Measurements from ENCODE around the gene ANTXR2.

The ANTXR2 gene

DNA sequence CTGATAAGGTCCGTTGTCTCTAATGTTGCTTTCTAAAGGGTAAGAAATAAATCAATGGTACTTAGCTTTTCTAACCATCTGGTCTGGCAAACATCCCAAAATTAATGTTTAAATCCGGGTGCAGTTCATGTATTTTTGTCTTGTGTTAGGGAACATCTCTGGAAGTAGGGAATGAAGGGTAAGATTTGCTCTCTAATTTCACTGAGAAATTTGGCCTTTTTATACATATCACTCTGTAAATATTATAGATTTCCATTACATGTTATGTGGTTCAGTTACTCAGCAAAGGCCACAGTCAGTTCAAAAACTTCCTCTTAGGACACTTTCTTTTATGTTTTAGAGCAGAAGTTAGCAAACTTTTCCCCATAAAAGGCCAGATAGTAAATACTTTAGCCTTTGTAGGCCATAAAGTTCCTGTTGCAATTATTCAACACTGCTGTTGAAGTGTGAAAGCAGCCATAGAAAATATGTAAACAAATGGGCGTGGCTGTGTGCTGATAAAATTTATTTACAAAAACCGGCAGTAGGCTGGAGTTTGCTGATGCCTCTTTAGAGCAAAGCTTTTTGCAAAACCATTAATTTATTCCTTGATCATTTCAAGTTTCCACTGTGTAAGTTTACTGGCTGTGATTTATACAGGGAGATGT lies 218.1 kb downstream of the ANTXR2 start:
- DNase-seq, result peak; percentile 31

DNA sequence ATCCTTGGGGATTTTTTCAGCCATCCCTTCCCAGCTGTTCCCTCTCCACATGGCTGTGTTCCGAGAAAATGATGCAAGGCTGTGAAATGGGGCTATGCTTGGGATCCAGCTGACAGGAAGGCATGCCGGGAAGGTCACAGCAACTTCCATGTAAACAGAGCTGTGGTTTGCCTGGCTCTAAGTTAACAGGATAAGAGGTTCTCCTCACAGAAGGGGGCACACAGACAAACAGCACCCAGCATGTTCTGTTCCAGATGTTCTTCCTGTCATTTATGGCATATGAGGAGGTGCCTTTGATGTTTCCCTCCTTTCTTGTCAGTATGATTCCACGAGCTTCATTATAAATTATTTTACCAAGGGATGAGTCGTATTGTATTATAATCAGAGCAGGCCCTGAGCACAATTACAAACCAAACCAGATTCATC lies 220.7 kb downstream of the ANTXR2 start:
- DNase-seq, result peak; percentile 83

DNA sequence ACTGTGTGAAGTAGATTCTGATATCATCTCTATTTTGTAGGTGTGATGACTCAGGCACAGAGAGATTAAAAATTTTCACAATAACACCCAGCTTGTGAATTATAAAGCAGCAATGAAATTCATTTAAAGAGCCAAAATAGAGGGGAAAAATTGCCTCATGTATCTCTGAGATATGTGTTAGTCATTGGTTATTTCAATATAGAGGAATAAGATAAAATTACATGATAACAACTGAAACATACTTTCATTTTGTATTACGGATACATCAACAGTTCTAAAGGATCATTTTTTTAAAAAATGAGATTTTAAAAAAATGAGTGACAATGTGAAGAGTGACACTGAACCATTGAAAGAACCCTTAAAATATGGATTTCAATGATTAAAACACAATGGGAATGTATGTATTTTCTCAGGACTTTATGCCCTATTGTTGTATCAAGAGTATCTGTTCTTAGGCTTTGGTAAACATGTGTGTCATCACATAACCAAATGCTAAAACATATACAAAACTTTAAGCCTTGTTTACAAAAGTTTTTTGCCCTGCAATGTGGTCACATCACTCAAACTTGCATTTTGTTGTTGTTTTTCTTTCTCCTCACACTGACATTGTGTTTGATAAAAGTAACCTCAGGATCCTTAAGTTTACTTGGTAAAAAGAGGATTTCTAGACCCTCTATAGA lies 221.3 kb downstream of the ANTXR2 start:
- peak; percentile 23 for DNase-seq

Measured in fibroblast of skin of right quadriceps (primary cell).